K562 (cell line): ENCODE measurements around the gene TPX2.

ENCODE experiments used
- CBX2 ChIP-seq: fragments of 200-600 bp; sonication (generic); IDR thresholded peaks from one replicate; pipeline ENCODE4 v1.6.1; 2012; ENCODE audit warnings: mild to moderate bottlenecking, low read length, inconsistent platforms; ENCODE audit not compliant: insufficient read depth, poor library complexity, severe bottlenecking
- CTCF ChIP-seq, 3 experiments: IDR thresholded peaks in 2 of 3; conservative IDR thresholded peaks in 1 of 3; 2 replicates each; pipeline ENCODE4 v1.5.1; 2011 to 2012; ENCODE audit warnings: low read length in 3 of 3, mild to moderate bottlenecking in 3 of 3, control low read depth in 2 of 3, improper control_type of control experiment in 1 of 3, inconsistent platforms in 1 of 3, low read depth in 1 of 3, mixed read lengths in 1 of 3, moderate library complexity in 1 of 3; ENCODE audit not compliant: insufficient read depth in 2 of 3
- EHMT2 ChIP-seq: fragments of 450-650 bp; IDR thresholded peaks from 2 replicates; pipeline ENCODE4 v1.6.1; 2018; ENCODE audit warnings: antibody characterized with exemption
- EZH2 ChIP-seq: IDR thresholded peaks from 2 replicates; pipeline ENCODE4 v1.6.1; 2012; ENCODE audit warnings: low read depth, mild to moderate bottlenecking, inconsistent platforms, low read length, borderline replicate concordance
- GTF2A2 ChIP-seq: IDR thresholded peaks from 2 replicates; pipeline ENCODE4 v1.6.1; 2016; ENCODE audit warnings: mild to moderate bottlenecking, missing genetic modification characterization, missing compliant biosample characterization
- HES1 ChIP-seq: fragments of 450-650 bp; IDR thresholded peaks from 2 replicates; pipeline ENCODE4 v1.6.1; 2016; ENCODE audit warnings: low read depth, mild to moderate bottlenecking, moderate library complexity
- MYC ChIP-seq, 2 experiments: fragments of 250-450 bp in 1 of 2; sonication (Bioruptor Pico) in 1 of 2; IDR thresholded peaks; 2 replicates each; pipeline versions ENCODE4 v1.5.1 to v1.6.1; 2012 to 2021; ENCODE audit warnings: low read depth in 2 of 2, borderline replicate concordance in 1 of 2, improper control_type of control experiment in 1 of 2, low read length in 1 of 2, mild to moderate bottlenecking in 1 of 2, moderate library complexity in 1 of 2
- NCOA6 ChIP-seq: fragments of 450-650 bp; IDR thresholded peaks from 2 replicates; pipeline ENCODE4 v1.6.1; 2017; ENCODE audit warnings: mild to moderate bottlenecking
- POLR2AphosphoS5 ChIP-seq: IDR thresholded peaks from 2 replicates; pipeline ENCODE4 v1.6.1; 2011; ENCODE audit warnings: mild to moderate bottlenecking, low read depth, low read length, moderate library complexity; ENCODE audit not compliant: control insufficient read depth, insufficient read depth
- ZNF324 ChIP-seq: fragments of 250-450 bp; sonication (Bioruptor Pico); IDR thresholded peaks from 2 replicates; pipeline ENCODE4 v1.4.0; 2020; ENCODE audit warnings: mild to moderate bottlenecking
- ZNF584 ChIP-seq: fragments of 200-800 bp; sonication (Bioruptor generic); IDR thresholded peaks from 2 replicates; pipeline ENCODE4 v1.6.1; 2016; ENCODE audit warnings: low read depth, mild to moderate bottlenecking, missing genetic modification characterization, missing compliant biosample characterization

GRCh38 chr20:31826074-31826473 is 87.0 kb downstream of the TPX2 start:
- TF ChIP-seq CBX2: no peak
- TF ChIP-seq EZH2: no peak
- TF ChIP-seq MYC (IDR thresholded peaks at IDR 0.05; ENCODE audit: low read depth, low read length): no peak
- no peak for TF ChIP-seq MYC (CRISPR knock-in tag; IDR thresholded peaks at IDR 0.05; ENCODE audit: borderline replicate concordance, low read depth)
- no peak for TF ChIP-seq ZNF584
- TF ChIP-seq CTCF (IDR thresholded peaks at IDR 0.05 in 2 of 3, conservative IDR thresholded peaks at IDR 0.05 in 1 of 3; ENCODE audit: insufficient read depth in 2 of 3, low read depth in 1 of 3, low read length in 3 of 3): no peak
- TF ChIP-seq NCOA6: no peak
- TF ChIP-seq GTF2A2 (tag): no peak
- no peak for TF ChIP-seq POLR2AphosphoS5
- TF ChIP-seq ZNF324 (CRISPR knock-in tag): no peak
- no peak for TF ChIP-seq EHMT2
- TF ChIP-seq HES1: no peak
